Esophagus muscularis mucosa (tissue), 3 donors: ENCODE data around the gene THAP4.

ENCODE experiments used
- CTCF ChIP-seq, 3 experiments: fragments of 200-600 bp in 2 of 3; fragments of 450-650 bp in 1 of 3; sonication (generic) in 2 of 3; IDR thresholded peaks; one replicate each; pipeline ENCODE4 v1.5.1; 2017 to 2019; ENCODE audit warnings: antibody characterized with exemption in 3 of 3, mild to moderate bottlenecking in 2 of 3, moderate library complexity in 1 of 3
- POLR2A ChIP-seq: fragments of 450-650 bp; IDR thresholded peaks from one replicate; pipeline ENCODE4 v1.6.1; 2017; ENCODE audit warnings: antibody characterized with exemption, moderate library complexity, mild to moderate bottlenecking, low read depth
- POLR2AphosphoS5 ChIP-seq, 2 donors: sonication (generic); formaldehyde crosslinking; IDR thresholded peaks; one replicate each; pipeline ENCODE4 v1.6.1; 2017; ENCODE audit warnings: antibody characterized with exemption in 2 of 2

GRCh38 chr2:241611062-241611461 lies 25.9 kb downstream of the THAP4 start:
- TF ChIP-seq CTCF (IDR thresholded peaks at IDR 0.05), result no peak
- TF ChIP-seq POLR2AphosphoS5 (IDR thresholded peaks at IDR 0.05), result no peak
- TF ChIP-seq POLR2A, result no peak
